Measurements from ENCODE around the gene WDR33.

WDR33 gene

GRCh38 chr2:127679680-127680361 is 131.2 kb downstream of the WDR33 start:
- in situ Hi-C loops (cut with HindIII; ENCODE audit: low pct_ligation_motif_present, low sequenced_read_pairs), result no loop called here

GRCh38 chr2:127678991-127679390 is 132.0 kb downstream of the WDR33 start:
- in situ Hi-C loops (cut with HindIII; ENCODE audit: low pct_ligation_motif_present, low sequenced_read_pairs), result no loop called here
- Histone ChIP-seq H3K36me3 (replicated peaks) (no peaks in the 10 kb centered on the region), H3K27me3 (replicated peaks) (no peaks in the 10 kb centered on the region), H3K27ac (no peak overlapping the region), H3K4me3 (ENCODE audit: low read depth, low read length) (no peak overlapping the region)
- no peak for DNase-seq
- no peak for TF ChIP-seq CTCF (IDR thresholded peaks at IDR 0.05; ENCODE audit: low read depth, low read length, missing control alignments)

More at GRCh38 chr2:127679680-127680361, 131.2 kb downstream of the WDR33 start:
- H3K36me3 ChIP-seq (replicated peaks), result no peaks in the 10 kb centered on the region
- no peaks in the 10 kb centered on the region for H3K27me3 ChIP-seq (replicated peaks)
- no peak overlapping the region for H3K27ac ChIP-seq
- no peak for TF ChIP-seq CTCF (IDR thresholded peaks at IDR 0.05; ENCODE audit: low read depth, low read length, missing control alignments)
- no peak for DNase-seq
- H3K4me3 ChIP-seq (ENCODE audit: low read depth, low read length), result no peak overlapping the region

GRCh38 chr2:127678531-127678930 is 132.4 kb downstream of the WDR33 start:
- no peak for DNase-seq
- Histone ChIP-seq H3K27me3 (replicated peaks) (no peaks in the 10 kb centered on the region), H3K36me3 (replicated peaks) (no peaks in the 10 kb centered on the region), H3K4me3 (ENCODE audit: low read depth, low read length) (no peak overlapping the region), H3K27ac (no peak overlapping the region)
- in situ Hi-C loops (cut with HindIII; ENCODE audit: low pct_ligation_motif_present, low sequenced_read_pairs), result no loop called here
- no peak for TF ChIP-seq CTCF (IDR thresholded peaks at IDR 0.05; ENCODE audit: low read depth, low read length, missing control alignments)

- TF ChIP-seq CTCF (IDR thresholded peaks at IDR 0.05; ENCODE audit: low read depth, low read length, missing control alignments), result no peak
- Histone ChIP-seq H3K27ac (no peak overlapping the region), H3K27me3 (replicated peaks) (no peaks in the 10 kb centered on the region), H3K4me3 (ENCODE audit: low read depth, low read length) (no peak overlapping the region), H3K36me3 (replicated peaks) (no peaks in the 10 kb centered on the region)
- in situ Hi-C loops (cut with HindIII; ENCODE audit: low pct_ligation_motif_present, low sequenced_read_pairs), result no loop called here
- DNase-seq, result no peak
Measured at GRCh38 chr2:127676906-127677305, 134.1 kb downstream of the WDR33 start.

GRCh38 chr2:127675331-127676261 is 135.4 kb downstream of the WDR33 start, which contains the start of gene LIMS2:
Gene LIMS2 (minus strand): TSS chr2:127675530. CDS start chr2:127675024, 506 bp downstream.
- Histone ChIP-seq H3K36me3 (replicated peaks) (no peaks in the 10 kb centered on the region), H3K27ac (no peak within 1 kb of the TSS), H3K4me3 (ENCODE audit: low read depth, low read length) (peak within 1 kb of the TSS; percentile 52), H3K27me3 (replicated peaks) (no peaks in the 10 kb centered on the region)
- no peak for TF ChIP-seq CTCF (IDR thresholded peaks at IDR 0.05; ENCODE audit: low read depth, low read length, missing control alignments)
- no peak for DNase-seq
- in situ Hi-C loops (cut with HindIII; ENCODE audit: low pct_ligation_motif_present, low sequenced_read_pairs), result no loop called here

Measured in brain microvascular endothelial cell (primary cell).